GM12872 (cell line): ENCODE measurements around the gene HUWE1.

Experiments
- CTCF ChIP-seq: IDR thresholded peaks from 3 replicates; pipeline ENCODE4 v1.5.1; 2011; ENCODE audit warnings: low read depth, mild to moderate bottlenecking, low read length, moderate library complexity; ENCODE audit not compliant: insufficient read depth

HUWE1 gene

GRCh38 chrX:53717205-53717604, 30.7 kb upstream of the HUWE1 start:
- TF ChIP-seq CTCF, result no peak

- TF ChIP-seq CTCF, result no peak
Observed at GRCh38 chrX:53716328-53717088, 30.0 kb upstream of the HUWE1 start.

- TF ChIP-seq CTCF, result no peak
Observed at GRCh38 chrX:53715346-53715924, 28.9 kb upstream of the HUWE1 start.

GRCh38 chrX:53714580-53715345, 28.2 kb upstream of the HUWE1 start:
- peak; percentile 29; the same call in 2 of the 3 replicates for TF ChIP-seq CTCF

GRCh38 chrX:53713987-53714579, 27.6 kb upstream of the HUWE1 start:
- TF ChIP-seq CTCF, result no peak

GRCh38 chrX:53711436-53711835, 24.9 kb upstream of the HUWE1 start:
- TF ChIP-seq CTCF, result no peak

- no peak for TF ChIP-seq CTCF
Observed at GRCh38 chrX:53704854-53705253, 18.3 kb upstream of the HUWE1 start.
